Measurements from ENCODE around the gene NPFFR1. TPM values are rescaled to one million over a fixed set of nuclear protein-coding genes. Genes with fewer than 3 reads are reported as not detected.

NPFFR1 gene
- total RNA-seq, 2 donors from 2014 or later = not detected

DNA sequence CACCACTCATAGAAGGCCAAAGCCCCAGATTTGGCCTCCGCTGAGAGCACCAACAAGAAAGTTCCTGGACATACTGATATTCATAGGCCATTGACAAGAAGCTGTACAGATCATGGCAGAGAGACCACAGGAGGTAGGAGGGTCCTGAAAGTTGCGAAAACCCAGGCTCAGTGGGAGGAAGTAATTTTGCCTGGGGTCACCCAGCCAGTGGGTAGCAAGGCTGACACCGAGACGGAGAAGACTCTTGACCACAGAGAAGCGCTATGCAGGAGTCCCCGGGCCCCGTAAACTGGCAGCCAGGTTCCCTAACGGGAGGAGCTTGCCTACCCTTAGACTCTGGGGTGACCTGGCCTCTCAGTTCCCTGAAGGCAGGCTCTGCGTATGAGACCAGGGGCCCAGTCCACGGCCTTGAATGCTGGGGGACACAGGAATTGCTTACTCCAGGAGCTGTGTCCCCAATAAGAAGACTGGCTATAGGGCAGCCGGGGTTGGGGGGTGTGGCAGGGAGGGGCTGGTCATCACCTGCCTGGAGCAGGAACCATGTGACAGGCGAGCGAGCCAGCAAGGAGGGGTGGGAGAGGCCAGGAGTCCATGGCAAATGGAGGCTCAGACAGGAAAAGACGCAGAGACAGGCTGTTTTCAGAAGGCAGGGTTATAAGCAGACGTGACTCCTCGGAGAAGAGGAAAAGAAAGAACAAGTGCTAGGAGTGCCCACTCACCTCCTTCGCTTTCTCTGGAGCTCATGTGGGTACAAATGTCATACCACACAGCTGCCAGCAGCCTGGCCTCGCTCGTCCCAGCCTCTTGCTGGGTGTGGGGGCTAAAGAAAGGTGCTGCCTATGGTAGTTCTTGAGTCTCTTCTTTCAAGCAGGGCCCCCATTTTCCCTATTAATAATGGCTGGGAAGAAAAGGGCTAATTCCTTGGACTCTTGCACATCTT lies 24.6 kb upstream of the NPFFR1 start:
- no peak for ATAC-seq
- Mint-ChIP-seq H3K27me3 (no peaks in the 10 kb centered on the region), H3K4me1 (peaks cover 4% of the 10 kb centered on the region), H3K4me3 (no peak overlapping the region), H3K27ac (no peak overlapping the region), H3K36me3 (ENCODE audit: low read depth) (no peaks in the 10 kb centered on the region)
- no peak for DNase-seq
- H3K9me3 ChIP-seq (ENCODE audit: control insufficient read depth, low read length, poor library complexity, severe bottlenecking) = no peaks in the 10 kb centered on the region

DNA sequence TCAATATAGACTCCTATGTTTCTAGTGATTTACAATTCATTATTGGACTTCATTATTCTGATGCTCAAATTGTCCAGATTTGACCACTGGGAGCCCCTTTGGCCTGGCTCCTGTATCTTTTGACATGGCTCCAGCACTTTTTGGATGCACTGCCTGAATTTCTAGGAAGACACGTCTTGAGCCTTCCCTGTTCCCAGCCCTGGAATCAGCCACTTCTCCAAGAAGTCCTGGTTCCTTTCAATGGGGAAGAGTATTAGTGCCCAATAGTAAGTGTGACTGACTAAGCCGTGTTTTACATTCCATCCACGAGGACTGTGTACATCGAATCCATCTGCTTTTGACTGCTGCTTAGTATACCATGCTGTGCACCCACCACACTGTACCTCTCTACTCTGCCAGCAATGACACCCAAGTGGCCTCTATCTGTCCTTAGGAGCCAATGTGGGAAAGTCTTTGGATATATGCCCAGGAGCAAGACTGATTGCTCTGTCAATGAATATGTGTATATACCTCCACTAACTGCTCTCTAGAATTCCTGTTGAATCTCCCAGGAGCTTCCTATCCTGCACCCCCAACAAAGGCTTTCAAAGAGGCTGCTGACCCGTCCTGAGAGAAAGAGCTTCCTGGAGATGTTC lies 23.2 kb upstream of the NPFFR1 start:
- H3K9me3 ChIP-seq (ENCODE audit: control insufficient read depth, low read length, poor library complexity, severe bottlenecking) = no peaks in the 10 kb centered on the region
- peaks cover 6% of the 10 kb centered on the region for H3K4me1 Mint-ChIP-seq
- H3K4me3 Mint-ChIP-seq = no peak overlapping the region
- DNase-seq (no peak), ATAC-seq (no peak)
- H3K27me3 Mint-ChIP-seq = no peaks in the 10 kb centered on the region
- H3K36me3 Mint-ChIP-seq (ENCODE audit: low read depth) = no peaks in the 10 kb centered on the region
- no peak overlapping the region for H3K27ac Mint-ChIP-seq

DNA sequence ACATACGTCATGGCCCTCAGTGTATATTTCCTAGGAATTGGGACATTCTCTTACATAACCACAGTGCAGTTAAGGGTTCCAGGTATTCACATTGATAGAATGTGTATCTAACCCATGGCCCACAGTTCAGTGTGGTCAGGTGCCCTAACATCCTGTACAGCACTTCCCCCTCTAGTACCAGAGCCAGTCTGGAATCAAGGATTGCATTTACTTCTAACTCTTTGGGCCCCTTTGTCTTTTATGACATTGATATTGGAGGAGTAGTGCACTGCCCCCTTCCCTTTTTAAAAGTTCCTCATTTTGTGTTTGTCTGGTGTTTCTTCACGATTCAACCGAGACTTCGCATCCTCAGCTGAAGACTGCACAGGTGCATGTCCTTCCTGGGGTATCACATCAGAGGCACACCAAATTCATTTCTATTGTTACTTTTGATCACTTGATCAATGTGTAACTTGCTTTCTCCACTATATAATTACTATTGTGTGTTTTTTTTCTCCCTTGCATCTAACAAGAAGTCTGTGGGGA lies 22.4 kb upstream of the NPFFR1 start:
- Mint-ChIP-seq H3K27ac (peak overlapping the region; percentile 32), H3K4me3 (no peak overlapping the region), H3K27me3 (no peaks in the 10 kb centered on the region), H3K36me3 (ENCODE audit: low read depth) (no peaks in the 10 kb centered on the region), H3K4me1 (peaks cover 6% of the 10 kb centered on the region)
- no peaks in the 10 kb centered on the region for H3K9me3 ChIP-seq (ENCODE audit: control insufficient read depth, low read length, poor library complexity, severe bottlenecking)
- DNase-seq (no peak), ATAC-seq (no peak)

DNA sequence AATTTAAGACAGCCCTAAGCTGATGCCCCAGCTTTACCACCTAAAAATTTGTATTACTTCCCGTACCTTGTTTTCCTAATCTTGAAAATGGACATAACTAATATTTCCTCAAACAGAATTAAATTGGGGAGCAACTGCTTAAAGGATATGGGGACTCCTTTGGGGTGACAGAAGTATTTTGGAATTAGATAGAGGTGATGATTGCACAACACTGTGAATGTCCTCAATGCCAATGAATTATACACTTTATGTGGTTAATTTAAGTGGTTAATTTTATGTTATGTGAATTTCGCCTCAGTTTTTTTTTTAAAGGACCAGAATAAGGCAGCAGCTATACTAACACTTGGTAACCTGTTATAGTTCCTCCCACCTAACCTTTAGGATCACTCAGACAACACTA lies 19.9 kb upstream of the NPFFR1 start:
- ATAC-seq (no peak), DNase-seq (no peak)
- no peak overlapping the region for H3K27ac Mint-ChIP-seq
- H3K36me3 Mint-ChIP-seq (ENCODE audit: low read depth) = no peaks in the 10 kb centered on the region
- H3K4me3 Mint-ChIP-seq = no peak overlapping the region
- H3K9me3 ChIP-seq (ENCODE audit: control insufficient read depth, low read length, poor library complexity, severe bottlenecking) = no peaks in the 10 kb centered on the region
- peaks cover 6% of the 10 kb centered on the region for H3K4me1 Mint-ChIP-seq
- no peaks in the 10 kb centered on the region for H3K27me3 Mint-ChIP-seq

DNA sequence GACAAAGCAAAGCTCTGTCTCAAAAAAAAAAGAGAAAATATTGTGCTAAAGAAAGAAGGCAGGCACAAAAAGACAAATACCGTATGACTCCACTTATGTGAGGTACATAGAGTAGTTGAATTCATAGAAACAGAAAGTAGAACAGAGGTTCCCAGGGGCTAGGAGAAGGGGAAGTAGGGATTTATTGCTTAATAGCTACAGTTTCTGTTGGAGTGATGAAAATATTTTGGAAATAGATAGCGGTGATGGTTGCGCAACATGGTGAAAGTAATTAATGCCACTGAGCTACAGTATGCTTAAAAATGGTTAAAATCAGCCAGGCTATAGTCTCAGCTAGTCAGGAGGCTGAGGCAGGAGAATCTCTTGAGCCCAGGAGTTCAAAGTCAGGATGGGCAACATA lies 18.5 kb upstream of the NPFFR1 start:
- H3K27me3 Mint-ChIP-seq = no peaks in the 10 kb centered on the region
- peaks cover 6% of the 10 kb centered on the region for H3K4me1 Mint-ChIP-seq
- H3K9me3 ChIP-seq (ENCODE audit: control insufficient read depth, low read length, poor library complexity, severe bottlenecking) = no peaks in the 10 kb centered on the region
- ATAC-seq (no peak), DNase-seq (no peak)
- no peak overlapping the region for H3K4me3 Mint-ChIP-seq
- no peaks in the 10 kb centered on the region for H3K36me3 Mint-ChIP-seq (ENCODE audit: low read depth)
- H3K27ac Mint-ChIP-seq = no peak overlapping the region

DNA sequence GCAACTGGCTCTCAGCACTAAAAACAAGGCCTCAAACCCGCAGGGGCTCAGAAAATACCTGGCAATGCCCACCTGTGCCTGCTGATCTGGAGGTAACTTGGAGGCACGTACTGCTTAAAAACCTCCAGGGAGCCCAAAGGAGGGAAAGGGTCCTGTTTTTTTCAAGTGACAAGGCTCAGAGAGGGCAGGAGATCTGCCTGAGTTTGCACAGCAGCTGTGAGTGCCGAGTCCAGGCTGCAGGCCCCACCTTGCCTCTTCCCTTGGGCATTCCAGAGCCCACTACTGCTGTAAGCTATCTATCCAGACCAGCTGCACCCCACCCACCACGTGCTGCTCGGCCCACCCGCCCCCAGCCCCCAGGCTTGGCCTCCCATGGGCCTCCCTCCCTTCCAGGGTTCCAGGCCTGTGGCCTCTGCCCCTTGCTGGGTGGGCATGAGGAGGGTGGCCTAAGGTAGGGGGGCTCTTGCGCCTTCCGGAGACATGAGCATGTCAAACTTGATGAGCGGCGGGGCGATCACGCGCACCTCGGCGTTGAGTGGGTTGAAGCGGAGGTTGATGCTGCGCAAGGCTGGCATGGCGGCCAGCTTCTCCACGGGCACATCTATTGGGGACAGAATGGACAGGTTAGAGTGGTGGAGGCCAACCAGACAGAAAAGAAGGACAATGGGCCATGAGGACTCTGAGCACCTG lies 17.2 kb upstream of the NPFFR1 start:
- no peak for ATAC-seq
- H3K4me3 Mint-ChIP-seq = no peak overlapping the region

DNA sequence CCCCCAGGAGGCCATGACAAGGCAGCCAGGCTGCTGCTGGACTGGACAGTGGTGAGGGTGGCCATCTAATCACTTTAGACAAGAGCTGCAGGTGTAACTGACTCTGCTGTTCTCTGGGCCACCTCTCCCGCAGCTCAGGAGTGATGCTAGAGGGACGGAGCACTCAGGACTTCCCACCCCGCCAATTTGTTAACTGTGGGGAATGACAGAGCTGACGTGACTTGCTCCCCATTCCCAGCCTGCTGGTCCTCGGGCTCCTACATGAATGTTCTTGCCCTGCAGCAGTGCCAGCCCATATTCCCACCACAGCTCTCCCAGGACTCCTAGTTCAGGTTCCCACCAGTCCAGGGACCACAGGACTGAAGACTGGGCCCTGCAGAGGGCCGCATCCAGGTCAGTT lies 16.7 kb upstream of the NPFFR1 start:
- ATAC-seq = no peak
- H3K27me3 Mint-ChIP-seq = no peaks in the 10 kb centered on the region
- no peak overlapping the region for H3K27ac Mint-ChIP-seq
- no peaks in the 10 kb centered on the region for H3K36me3 Mint-ChIP-seq (ENCODE audit: low read depth)
- H3K4me1 Mint-ChIP-seq = peaks cover 4% of the 10 kb centered on the region
- no peak for DNase-seq
- H3K9me3 ChIP-seq (ENCODE audit: control insufficient read depth, low read length, poor library complexity, severe bottlenecking) = no peaks in the 10 kb centered on the region
- no peak overlapping the region for H3K4me3 Mint-ChIP-seq

More for the DNA sequence above, 17.2 kb upstream of the NPFFR1 start:
- no peak overlapping the region for H3K27ac Mint-ChIP-seq
- no peaks in the 10 kb centered on the region for H3K36me3 Mint-ChIP-seq (ENCODE audit: low read depth)
- no peaks in the 10 kb centered on the region for H3K9me3 ChIP-seq (ENCODE audit: control insufficient read depth, low read length, poor library complexity, severe bottlenecking)
- peaks cover 6% of the 10 kb centered on the region for H3K4me1 Mint-ChIP-seq
- H3K27me3 Mint-ChIP-seq = no peaks in the 10 kb centered on the region
- no peak for DNase-seq

DNA sequence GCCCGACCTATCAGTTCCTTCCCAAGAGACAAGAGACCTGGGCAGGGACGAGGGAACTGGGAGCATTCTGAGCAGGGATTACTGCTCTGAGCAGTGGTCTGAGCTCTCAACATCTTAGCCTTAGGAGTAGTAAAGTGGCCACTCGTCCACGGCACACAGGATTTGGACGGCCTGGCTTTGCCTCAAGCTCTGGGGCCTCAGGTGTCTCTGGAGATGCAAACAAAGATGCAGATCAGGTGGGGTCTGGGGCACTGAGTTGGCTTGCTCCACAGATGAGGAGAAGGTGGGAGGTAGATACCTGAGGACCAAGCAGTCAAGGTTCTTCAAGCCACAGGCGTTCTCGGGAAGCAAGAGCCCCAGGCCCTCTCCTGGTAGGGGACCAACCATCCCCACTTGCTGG lies 16.1 kb upstream of the NPFFR1 start:
- no peak overlapping the region for H3K27ac Mint-ChIP-seq
- no peaks in the 10 kb centered on the region for H3K36me3 Mint-ChIP-seq (ENCODE audit: low read depth)
- DNase-seq (no peak), ATAC-seq (no peak)
- H3K9me3 ChIP-seq (ENCODE audit: control insufficient read depth, low read length, poor library complexity, severe bottlenecking) = no peaks in the 10 kb centered on the region
- peaks cover 4% of the 10 kb centered on the region for H3K4me1 Mint-ChIP-seq
- H3K27me3 Mint-ChIP-seq = no peaks in the 10 kb centered on the region
- H3K4me3 Mint-ChIP-seq = no peak overlapping the region

DNA sequence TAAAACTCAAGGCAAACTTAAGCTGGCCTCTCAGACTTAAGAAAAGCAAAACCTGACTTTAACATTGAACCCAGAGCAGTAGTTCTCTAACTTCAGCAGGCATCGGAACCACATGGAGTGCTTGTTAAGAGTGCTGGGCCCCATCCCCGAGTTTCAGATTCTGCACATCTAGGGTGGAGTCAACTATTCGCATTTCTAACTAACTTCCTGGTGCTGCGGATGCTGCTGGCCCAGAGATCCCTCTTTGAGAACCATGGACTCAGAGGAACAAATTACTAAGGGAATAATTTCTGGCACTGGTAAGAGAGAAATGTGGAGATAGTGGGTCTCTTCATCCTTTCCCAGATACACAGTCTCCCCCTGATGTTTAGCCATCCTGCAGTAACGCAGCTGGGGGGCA lies 14.6 kb upstream of the NPFFR1 start:
- no peaks in the 10 kb centered on the region for H3K9me3 ChIP-seq (ENCODE audit: control insufficient read depth, low read length, poor library complexity, severe bottlenecking)
- DNase-seq (no peak), ATAC-seq (no peak)
- Mint-ChIP-seq H3K36me3 (ENCODE audit: low read depth) (no peaks in the 10 kb centered on the region), H3K27me3 (no peaks in the 10 kb centered on the region), H3K4me1 (peaks cover 4% of the 10 kb centered on the region), H3K4me3 (no peak overlapping the region), H3K27ac (no peak overlapping the region)

DNA sequence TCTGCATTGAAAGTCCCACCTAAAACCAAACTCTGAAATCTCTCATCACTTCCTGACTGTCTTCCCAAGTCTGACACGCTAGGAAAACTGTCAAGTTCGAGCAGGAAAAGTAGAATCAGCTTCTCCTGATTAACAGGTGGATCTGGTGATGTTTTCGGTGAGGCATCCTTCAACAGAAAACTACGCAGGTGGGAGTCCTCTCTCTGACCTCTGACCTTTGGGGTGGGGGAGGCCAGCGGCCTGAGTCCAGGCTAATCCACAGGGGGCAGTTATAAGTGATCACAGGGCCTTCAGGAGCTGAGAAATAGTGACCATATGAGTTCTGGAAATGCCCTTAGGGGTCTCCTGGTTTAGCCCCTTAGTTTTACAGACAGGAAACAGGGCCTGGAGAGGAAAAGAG lies 13.4 kb upstream of the NPFFR1 start:
- no peaks in the 10 kb centered on the region for H3K36me3 Mint-ChIP-seq (ENCODE audit: low read depth)
- no peak overlapping the region for H3K4me3 Mint-ChIP-seq
- no peak overlapping the region for H3K27ac Mint-ChIP-seq
- no peaks in the 10 kb centered on the region for H3K27me3 Mint-ChIP-seq
- H3K4me1 Mint-ChIP-seq = peaks cover 3% of the 10 kb centered on the region
- DNase-seq = no peak
- ATAC-seq = no peak
- H3K9me3 ChIP-seq (ENCODE audit: control insufficient read depth, low read length, poor library complexity, severe bottlenecking) = no peaks in the 10 kb centered on the region

DNA sequence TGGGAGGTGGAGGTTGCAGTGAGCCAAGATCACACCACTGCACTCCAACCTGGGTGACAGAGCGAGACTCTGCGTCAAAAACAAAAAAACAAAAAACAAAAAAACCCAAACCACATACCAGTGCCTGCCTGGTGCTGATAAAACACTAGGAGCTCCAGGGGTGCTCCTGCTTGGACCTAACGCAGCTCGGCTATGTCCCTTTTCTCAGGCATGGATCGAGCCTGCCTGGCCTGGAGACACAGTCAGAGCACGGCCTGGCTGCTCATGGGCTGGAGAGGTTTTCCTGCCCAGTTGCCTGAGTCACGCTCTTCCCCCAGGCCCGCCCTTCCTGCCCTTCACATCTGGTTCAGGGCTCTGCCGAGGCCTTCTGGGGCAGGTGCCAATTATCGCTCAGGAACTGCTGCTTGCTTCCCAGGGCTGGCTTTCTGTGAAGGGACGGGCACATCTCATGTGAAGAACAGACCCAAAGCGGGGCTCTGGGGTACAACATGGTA lies 12.6 kb upstream of the NPFFR1 start:
- DNase-seq = no peak
- no peak overlapping the region for H3K4me3 Mint-ChIP-seq

DNA sequence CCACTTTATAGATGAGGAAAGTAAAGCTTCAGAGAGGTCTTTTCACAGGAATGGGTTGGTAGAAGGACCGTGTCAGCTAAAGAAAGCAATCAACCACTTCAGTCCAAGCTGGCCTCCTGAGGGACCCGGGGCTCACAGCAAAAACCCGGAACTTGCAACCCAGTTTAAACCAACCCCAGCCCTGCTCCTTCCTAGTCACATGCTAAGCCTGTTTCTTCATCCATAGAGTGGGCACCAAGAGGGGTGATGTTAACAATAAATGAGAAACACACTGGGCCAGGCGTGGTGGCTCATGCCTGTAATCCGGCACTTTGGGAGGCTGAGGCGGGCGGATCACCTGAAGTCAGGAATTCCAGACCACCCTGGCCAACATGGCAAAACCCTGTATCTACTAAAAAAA lies 12.1 kb upstream of the NPFFR1 start:
- no peak for ATAC-seq
- Mint-ChIP-seq H3K4me1 (peaks cover 2% of the 10 kb centered on the region), H3K4me3 (no peak overlapping the region), H3K27me3 (no peaks in the 10 kb centered on the region), H3K36me3 (ENCODE audit: low read depth) (no peaks in the 10 kb centered on the region), H3K27ac (no peak overlapping the region)
- DNase-seq = no peak
- no peaks in the 10 kb centered on the region for H3K9me3 ChIP-seq (ENCODE audit: control insufficient read depth, low read length, poor library complexity, severe bottlenecking)

More for the DNA sequence above, 12.6 kb upstream of the NPFFR1 start:
- ATAC-seq = no peak
- Mint-ChIP-seq H3K27me3 (no peaks in the 10 kb centered on the region), H3K27ac (no peak overlapping the region), H3K36me3 (ENCODE audit: low read depth) (no peaks in the 10 kb centered on the region), H3K4me1 (peaks cover 2% of the 10 kb centered on the region)
- no peaks in the 10 kb centered on the region for H3K9me3 ChIP-seq (ENCODE audit: control insufficient read depth, low read length, poor library complexity, severe bottlenecking)

DNA sequence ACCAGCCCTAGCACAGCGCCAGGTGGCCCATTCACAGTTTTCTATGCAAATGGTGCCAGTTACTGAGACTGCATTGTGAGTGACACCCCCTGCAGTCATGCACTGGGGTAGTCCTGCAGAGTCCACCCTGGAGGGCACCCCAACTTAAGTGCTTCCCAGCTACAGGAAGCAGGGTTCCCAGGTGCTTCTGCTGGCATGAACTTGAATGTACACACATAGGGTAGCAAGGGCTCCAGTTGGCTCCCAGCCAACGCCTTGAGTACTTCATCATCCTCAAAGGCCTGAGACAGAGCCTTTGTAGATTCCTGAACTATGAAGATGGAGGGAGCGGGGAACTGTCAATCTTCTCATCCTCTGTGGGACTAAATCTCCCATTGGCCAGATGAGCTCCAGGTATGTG lies 11.5 kb upstream of the NPFFR1 start:
- ATAC-seq (no peak), DNase-seq (no peak)
- Mint-ChIP-seq H3K4me1 (peaks cover 2% of the 10 kb centered on the region), H3K27me3 (peaks cover under 1% of the 10 kb centered on the region), H3K36me3 (ENCODE audit: low read depth) (no peaks in the 10 kb centered on the region), H3K4me3 (no peak overlapping the region), H3K27ac (no peak overlapping the region)
- no peaks in the 10 kb centered on the region for H3K9me3 ChIP-seq (ENCODE audit: control insufficient read depth, low read length, poor library complexity, severe bottlenecking)
